ENCODE data around the gene AUTS2.
"Not testable (repeated sequence)": the region's sequence is repeated elsewhere in the genome, so short reads cannot be mapped to it uniquely, and the experiment has no call there.

The AUTS2 gene

DNA sequence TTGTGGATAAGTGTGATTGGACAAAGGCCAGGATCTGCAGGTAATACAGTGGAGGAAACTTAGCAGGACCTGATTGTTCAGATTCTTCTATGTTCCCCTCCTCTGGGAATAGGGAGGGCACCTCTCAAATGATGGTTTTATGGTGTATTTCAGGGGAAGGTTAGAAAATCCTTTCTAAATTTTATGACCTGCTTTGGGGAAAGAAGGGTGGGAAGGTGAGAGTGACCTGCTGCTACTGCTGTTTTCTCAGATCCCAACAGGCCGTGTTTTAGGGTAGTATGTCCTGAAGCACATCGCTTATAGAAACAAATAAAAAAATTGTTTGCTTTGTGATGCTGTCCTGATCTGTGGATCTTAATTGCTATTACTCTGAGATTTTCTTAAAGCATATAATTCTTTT, 1129.6 kb downstream of the AUTS2 start:
- H3K4me3 ChIP-seq (ENCODE audit: low read depth, low read length): no peak overlapping the region
- TF ChIP-seq, protein P1, sequence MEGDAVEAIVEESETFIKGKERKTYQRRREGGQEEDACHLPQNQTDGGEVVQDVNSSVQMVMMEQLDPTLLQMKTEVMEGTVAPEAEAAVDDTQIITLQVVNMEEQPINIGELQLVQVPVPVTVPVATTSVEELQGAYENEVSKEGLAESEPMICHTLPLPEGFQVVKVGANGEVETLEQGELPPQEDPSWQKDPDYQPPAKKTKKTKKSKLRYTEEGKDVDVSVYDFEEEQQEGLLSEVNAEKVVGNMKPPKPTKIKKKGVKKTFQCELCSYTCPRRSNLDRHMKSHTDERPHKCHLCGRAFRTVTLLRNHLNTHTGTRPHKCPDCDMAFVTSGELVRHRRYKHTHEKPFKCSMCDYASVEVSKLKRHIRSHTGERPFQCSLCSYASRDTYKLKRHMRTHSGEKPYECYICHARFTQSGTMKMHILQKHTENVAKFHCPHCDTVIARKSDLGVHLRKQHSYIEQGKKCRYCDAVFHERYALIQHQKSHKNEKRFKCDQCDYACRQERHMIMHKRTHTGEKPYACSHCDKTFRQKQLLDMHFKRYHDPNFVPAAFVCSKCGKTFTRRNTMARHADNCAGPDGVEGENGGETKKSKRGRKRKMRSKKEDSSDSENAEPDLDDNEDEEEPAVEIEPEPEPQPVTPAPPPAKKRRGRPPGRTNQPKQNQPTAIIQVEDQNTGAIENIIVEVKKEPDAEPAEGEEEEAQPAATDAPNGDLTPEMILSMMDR (IDR thresholded peaks at IDR 0.05; ENCODE audit: control insufficient read depth, extremely low read depth, insufficient read depth): no peak
- peak; percentile 19 for DNase-seq (ENCODE audit: low read depth)

DNA sequence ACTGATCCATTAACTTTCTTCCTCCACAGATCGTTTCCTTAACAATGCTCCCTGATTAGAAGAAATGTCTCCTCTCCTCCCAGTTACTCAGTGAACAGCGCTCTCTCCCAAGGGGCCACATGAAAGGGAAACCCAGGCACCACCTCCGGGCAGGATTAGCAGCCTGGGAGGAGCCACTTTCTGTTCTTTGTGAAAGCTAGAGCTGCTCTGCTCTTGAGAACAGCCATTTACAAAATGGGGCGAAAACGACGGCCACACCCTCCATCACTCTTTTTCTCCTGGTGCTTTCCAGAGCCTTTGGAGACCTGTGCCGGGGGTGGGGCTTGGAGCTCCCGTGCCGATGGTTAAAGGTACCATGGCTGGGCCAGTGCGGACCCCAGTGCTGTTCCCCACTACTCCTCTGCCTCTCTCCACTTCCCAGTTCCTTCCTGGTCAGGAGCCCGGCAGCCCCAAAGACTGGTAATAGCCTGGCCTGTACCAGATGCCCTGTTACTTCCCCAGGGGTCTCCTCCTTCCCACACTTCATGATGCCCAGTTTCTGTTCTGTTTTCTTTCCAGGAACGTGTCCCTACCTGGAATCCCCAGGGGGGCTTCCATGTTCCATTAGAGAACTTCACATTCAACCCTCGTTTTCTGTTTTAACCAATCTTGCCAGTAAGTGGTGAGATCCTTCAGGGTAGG, 1130.7 kb downstream of the AUTS2 start:
- no peak for DNase-seq (ENCODE audit: low read depth)
- TF ChIP-seq, protein P1 (IDR thresholded peaks at IDR 0.05; ENCODE audit: control insufficient read depth, extremely low read depth, insufficient read depth): no peak
- no peak overlapping the region for H3K4me3 ChIP-seq (ENCODE audit: low read depth, low read length)

DNA sequence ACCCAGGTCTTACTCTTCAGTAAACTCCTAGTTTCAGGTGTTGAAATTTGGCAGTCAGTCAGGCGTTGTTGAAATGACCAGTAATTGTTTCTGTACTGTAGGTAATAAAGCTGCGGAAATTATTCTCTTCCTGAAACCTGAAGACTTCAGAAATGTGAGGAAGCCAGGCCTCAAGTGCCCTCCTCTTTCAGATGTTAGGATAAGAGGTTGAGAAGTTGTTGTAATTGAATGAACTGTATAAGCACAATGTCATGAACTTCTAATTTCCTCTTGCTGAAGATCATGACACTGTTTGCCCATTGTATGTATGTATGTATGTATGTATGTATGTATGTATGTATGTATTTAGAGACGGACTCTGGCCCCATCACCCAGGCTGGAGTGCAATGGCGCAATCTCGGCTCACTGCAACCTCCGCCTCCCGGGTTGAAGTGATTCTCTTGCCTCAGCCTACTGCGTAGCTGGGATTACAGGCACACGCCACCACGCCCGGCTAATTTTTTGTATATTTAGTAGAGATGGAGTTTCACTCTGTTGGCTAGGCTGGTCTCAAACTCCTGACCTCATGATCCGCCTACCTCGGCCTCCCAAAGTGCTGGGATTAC, 1131.4 kb downstream of the AUTS2 start:
- DNase-seq (ENCODE audit: low read depth); H3K4me3 ChIP-seq (ENCODE audit: low read depth, low read length): not testable (repeated sequence)

DNA sequence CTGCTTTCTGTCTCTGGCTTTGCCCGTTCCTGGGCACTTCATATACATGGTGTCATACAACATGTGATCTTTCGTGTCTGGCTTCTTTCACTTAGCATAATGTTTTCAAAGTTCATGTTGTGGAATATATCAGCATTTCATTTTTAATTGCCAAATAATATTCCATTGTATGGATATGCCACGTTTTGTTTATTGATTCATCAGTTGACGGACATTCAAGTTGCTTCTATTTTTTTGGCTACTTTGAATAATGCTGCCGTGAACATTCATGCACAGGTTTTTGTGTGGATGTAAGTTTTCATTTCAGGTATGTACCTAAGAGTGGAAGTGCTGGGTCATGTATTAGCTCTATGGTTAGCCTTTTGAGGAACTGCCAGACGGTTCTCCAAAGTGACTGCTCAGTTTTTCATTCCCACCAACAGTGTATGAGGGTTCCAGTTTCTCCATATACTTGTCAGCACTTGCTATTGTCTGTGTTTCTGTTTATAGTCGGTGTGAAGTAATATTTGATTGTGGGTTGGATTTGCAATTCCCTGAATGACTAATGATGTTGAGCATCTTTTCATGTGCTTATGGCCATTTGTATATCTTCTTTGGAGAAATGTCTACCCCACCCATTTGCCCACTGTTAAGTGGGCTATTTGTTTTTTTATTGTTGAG, 1132.3 kb downstream of the AUTS2 start:
- DNase-seq (ENCODE audit: low read depth): no peak
- no peak overlapping the region for H3K4me3 ChIP-seq (ENCODE audit: low read depth, low read length)
- TF ChIP-seq, protein P1 (IDR thresholded peaks at IDR 0.05; ENCODE audit: control insufficient read depth, extremely low read depth, insufficient read depth): no peak

DNA sequence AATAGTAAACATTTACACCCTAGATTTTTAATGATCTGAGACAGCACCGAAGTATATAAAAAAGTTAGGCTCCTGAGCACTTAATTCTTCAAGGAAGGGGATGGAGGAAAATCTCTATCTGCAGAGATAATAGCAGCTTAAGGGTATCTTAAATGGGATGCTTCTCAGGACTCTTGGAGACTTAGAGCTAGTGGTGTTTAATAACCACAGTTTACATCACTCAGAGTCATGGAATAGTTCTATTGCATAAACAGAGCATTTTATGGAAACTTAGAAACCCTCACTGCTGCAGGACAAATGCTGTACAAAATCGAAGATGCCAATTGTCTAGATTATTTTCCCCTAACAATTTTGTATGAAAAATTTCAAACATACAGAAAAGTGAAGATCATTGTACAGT, 1134.8 kb downstream of the AUTS2 start:
- no peak overlapping the region for H3K4me3 ChIP-seq (ENCODE audit: low read depth, low read length)
- TF ChIP-seq, protein P1 (IDR thresholded peaks at IDR 0.05; ENCODE audit: control insufficient read depth, extremely low read depth, insufficient read depth): no peak
- no peak for DNase-seq (ENCODE audit: low read depth)

DNA sequence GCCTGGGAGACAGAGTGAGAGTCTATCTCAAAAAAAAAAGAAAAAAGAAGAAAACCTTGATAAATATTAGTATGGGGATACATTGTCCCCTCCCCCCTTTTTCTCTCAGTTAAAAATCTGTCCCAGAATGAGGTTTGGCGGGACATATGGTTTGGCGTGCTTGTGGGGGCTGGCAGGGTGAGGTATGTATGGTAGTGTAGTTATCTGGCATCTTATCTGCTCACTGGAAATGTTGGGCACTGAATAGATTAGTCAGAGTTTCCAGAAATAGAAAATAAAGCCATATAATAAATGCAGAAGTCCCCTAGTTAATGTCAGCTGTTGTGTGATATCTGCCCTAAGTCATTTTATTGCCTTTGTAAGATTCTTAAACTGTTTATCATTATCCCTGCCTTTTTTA, 1136.1 kb downstream of the AUTS2 start:
- DNase-seq (ENCODE audit: low read depth): no peak
- no peak overlapping the region for H3K4me3 ChIP-seq (ENCODE audit: low read depth, low read length)
- TF ChIP-seq, protein P1 (IDR thresholded peaks at IDR 0.05; ENCODE audit: control insufficient read depth, extremely low read depth, insufficient read depth): no peak

DNA sequence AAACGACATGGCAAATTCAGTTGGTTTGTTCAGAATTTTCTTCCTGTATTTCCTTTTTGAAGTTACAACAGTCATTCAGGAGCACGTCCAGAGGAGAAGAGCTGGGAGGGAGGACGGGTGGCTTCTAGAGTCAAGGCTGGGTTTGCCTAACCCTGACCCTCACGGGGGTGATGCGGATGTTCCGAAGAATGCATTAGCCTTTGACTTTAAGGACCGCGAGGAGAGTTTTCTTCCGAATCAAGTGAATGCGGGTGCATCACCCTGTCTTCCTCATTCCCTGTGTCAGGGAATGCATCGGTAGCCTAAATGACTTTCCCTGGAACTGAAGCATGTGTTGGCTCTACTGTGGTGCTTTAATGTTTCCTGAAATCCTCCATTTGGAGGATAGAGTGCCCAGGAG, 1137.0 kb downstream of the AUTS2 start:
- no peak overlapping the region for H3K4me3 ChIP-seq (ENCODE audit: low read depth, low read length)
- TF ChIP-seq, protein P1 (IDR thresholded peaks at IDR 0.05; ENCODE audit: control insufficient read depth, extremely low read depth, insufficient read depth): no peak
- no peak for DNase-seq (ENCODE audit: low read depth)

All from LNCaP clone FGC (cell line).